Endothelial cell of umbilical vein (primary cell): ENCODE results near the gene AKNAD1. TPM values are rescaled to one million over a fixed set of nuclear protein-coding genes. Genes with fewer than 3 reads are reported as not detected.

ENCODE experiments used
- BruUV-seq: library from RNA; stranded (reverse); fragments of 400-500 nt; replicated peaks from 2 replicates; lab custom pipeline; 2021; lab: Mats Ljungman, UMichigan
- CTCF ChIA-PET: fragments of 300-600, 350-600 bp; sonication (Branson Sonifier 250); formaldehyde crosslinking; loops from one replicate; lab custom pipeline; 2021; ENCODE audit warnings: antibody characterized with exemption, inconsistent platforms; lab: Charles Lee
- POLR2A ChIA-PET: fragments of 300-600, 350-600 bp; sonication (Branson Sonifier 250); formaldehyde crosslinking; loops from one replicate; lab custom pipeline; 2021; ENCODE audit warnings: antibody characterized with exemption, inconsistent platforms; lab: Charles Lee
- DNase-seq: peaks from one replicate; pipeline ENCODE4 v3.0.0-alpha.2; 2011; ENCODE audit warnings: low read depth, low spot score
- FAIRE-seq: peaks from 2 replicates; lab custom pipeline; 2011; peaks lifted over from hg19 to GRCh38; lab: Jason Lieb, UNC
- H2AFZ ChIP-seq: 2 replicates; pipeline ENCODE4 v1.6.0; 2012; ENCODE audit warnings: low read depth, low read length, control low read depth, inconsistent platforms
- H3K27ac ChIP-seq: 2 replicates; pipeline ENCODE4 v1.5.1; 2011; ENCODE audit warnings: low read depth, mild to moderate bottlenecking, control low read depth, low read length, moderate library complexity; ENCODE audit not compliant: insufficient read depth
- H3K27me3 ChIP-seq, 2 experiments: 2 replicates each; pipeline versions ENCODE4 v1.6.0 to v1.6.1; 2011; ENCODE audit warnings: low read length in 2 of 2, mixed read lengths in 1 of 2; ENCODE audit not compliant: control insufficient read depth in 2 of 2, insufficient read depth in 2 of 2
- H3K36me3 ChIP-seq, 2 experiments: 2 replicates in 1 of 2; 3 replicates in 1 of 2; pipeline ENCODE4 v1.5.1; 2011; ENCODE audit warnings: low read length in 2 of 2, mild to moderate bottlenecking in 1 of 2, moderate library complexity in 1 of 2; ENCODE audit not compliant: control insufficient read depth in 2 of 2, insufficient read depth in 2 of 2; ENCODE audit errors: extremely low read depth in 1 of 2
- H3K4me1 ChIP-seq: 3 replicates; pipeline ENCODE4 v1.5.1; 2011; ENCODE audit warnings: mild to moderate bottlenecking, low read length; ENCODE audit not compliant: control insufficient read depth, insufficient read depth; ENCODE audit errors: extremely low read depth
- H3K4me2 ChIP-seq: 2 replicates; pipeline ENCODE4 v1.6.1; 2011; ENCODE audit warnings: low read length, control low read depth, mixed read lengths; ENCODE audit not compliant: insufficient read depth
- H3K4me3 ChIP-seq, 3 experiments: fragments of 200-600 bp in 1 of 3; sonication (generic), shearing (Covaris generic) in 1 of 3; replicated peaks in 1 of 3; 2 replicates each; pipeline ENCODE4 v1.5.1; 2011 to 2016; ENCODE audit warnings: control low read depth in 3 of 3, low read length in 3 of 3, mild to moderate bottlenecking in 2 of 3, inconsistent platforms in 1 of 3, low read depth in 1 of 3, moderate library complexity in 1 of 3; ENCODE audit not compliant: insufficient read depth in 1 of 3
- H3K79me2 ChIP-seq: 2 replicates; pipeline ENCODE4 v1.6.0; 2012; ENCODE audit warnings: low read length, inconsistent platforms; ENCODE audit not compliant: control insufficient read depth, insufficient read depth
- H3K9ac ChIP-seq: replicated peaks from 2 replicates; pipeline ENCODE3; 2011; ENCODE audit warnings: low read length, control low read depth; ENCODE audit not compliant: insufficient read depth; ENCODE audit errors: extremely low read depth
- H3K9me1 ChIP-seq: replicated peaks from 3 replicates; pipeline ENCODE4 v1.6.0; 2011; ENCODE audit warnings: mild to moderate bottlenecking, low read length; ENCODE audit not compliant: control insufficient read depth, insufficient read depth; ENCODE audit errors: extremely low read depth
- H3K9me3 ChIP-seq: replicated peaks from 2 replicates; pipeline ENCODE4 v1.5.1; 2012; ENCODE audit warnings: low read length, inconsistent platforms; ENCODE audit not compliant: control insufficient read depth, insufficient read depth
- H4K20me1 ChIP-seq: replicated peaks from 2 replicates; pipeline ENCODE3; 2011; ENCODE audit warnings: mild to moderate bottlenecking, low read length; ENCODE audit not compliant: control insufficient read depth, insufficient read depth; ENCODE audit errors: extremely low read depth
- FOS ChIP-seq: IDR thresholded peaks from 2 replicates; pipeline ENCODE4 v1.6.1; 2011; ENCODE audit warnings: mild to moderate bottlenecking, low read length, moderate library complexity, borderline replicate concordance; ENCODE audit not compliant: insufficient read depth
- GATA2 ChIP-seq: IDR thresholded peaks from 2 replicates; pipeline ENCODE4 v1.7.0; 2011; ENCODE audit warnings: low read depth, mild to moderate bottlenecking, moderate library complexity, mixed read lengths, low read length; ENCODE audit not compliant: insufficient read length, insufficient read depth
- POLR2A ChIP-seq: IDR thresholded peaks from 2 replicates; pipeline ENCODE4 v1.6.1; 2012; ENCODE audit warnings: low read depth, mild to moderate bottlenecking, control low read depth, low read length
- dilution Hi-C: fragments of 300-500 bp; cut with MboI; formaldehyde crosslinking; loops from one replicate; pipeline ENCODE4 v1.15.0; 2019; ENCODE audit warnings: low sequenced_read_pairs; ENCODE audit not compliant: extremely low pct_ligation_motif_present
- intact Hi-C: fragments of 100-400 bp; cut with micrococcal nuclease; formaldehyde crosslinking; loops from one replicate; pipeline ENCODE4 v1.10.0; 2022
- polyA plus RNA-seq, 4 experiments: library from polyadenylated mRNA; depleted of rRNA in 3 of 4; stranded (reverse) in 3 of 4; unstranded in 1 of 4; fragments of >200 nt; gene quantifications; 2 replicates each; pipeline versions ENCODE4 v1.2.1 to v1.2.3, GENCODE V29; 2011 to 2012; ENCODE audit warnings: missing spikeins in 1 of 4
- total RNA-seq: library from RNA; stranded (reverse); gene quantifications from 2 replicates; pipeline ENCODE4 v1.2.3, GENCODE V29; 2021
- TF ChIP-seq, protein P1 (sequence below), 2 donors: IDR thresholded peaks; 1 replicate in 1 of 2; 2 replicates in 1 of 2; pipeline ENCODE4 v1.5.1; 2011; ENCODE audit warnings: low read length in 2 of 2, mild to moderate bottlenecking in 2 of 2, moderate library complexity in 2 of 2, control low read depth in 1 of 2, inconsistent platforms in 1 of 2, low read depth in 1 of 2; ENCODE audit not compliant: insufficient read depth in 1 of 2; ENCODE audit errors: extremely low read depth in 1 of 2
- TF ChIP-seq, protein P2 (sequence below): IDR thresholded peaks from 2 replicates; pipeline ENCODE4 v1.6.1; 2011; ENCODE audit not compliant: insufficient read depth, insufficient read length

AKNAD1 gene
- total and polyA plus RNA-seq, 2 donors (not counting 3 experiments of a cell fraction or from before 2014, with no cell fraction given): not detected

DNA sequence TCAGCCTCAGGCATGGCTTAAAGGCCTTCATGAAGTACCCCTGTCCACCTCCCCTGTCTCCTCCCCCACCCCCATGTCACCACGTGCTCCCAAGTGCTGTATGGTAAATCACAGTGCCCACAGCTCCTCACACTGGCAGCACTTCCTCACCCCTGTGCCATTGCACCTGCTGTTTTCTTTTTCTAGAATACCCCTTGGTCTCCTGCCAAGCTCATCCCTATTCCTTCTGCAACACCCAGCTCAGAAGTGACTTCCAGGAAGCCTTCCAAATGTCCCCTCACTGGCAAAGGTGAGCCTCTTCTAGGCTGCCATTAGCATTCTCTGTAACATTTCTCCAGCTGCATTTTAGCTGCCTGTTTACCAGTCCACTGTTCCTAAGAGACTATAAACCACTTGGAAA lies 9.4 kb downstream of the AKNAD1 start:
- Histone ChIP-seq H3K27ac (no peak overlapping the region), H3K36me3 (no peaks in the 10 kb centered on the region), H3K9me3 (no peaks in the 10 kb centered on the region), H3K9ac (no peak overlapping the region), H4K20me1 (no peaks in the 10 kb centered on the region), H3K4me3 (no peak overlapping the region), H3K4me2 (no peak overlapping the region), H3K79me2 (no peaks in the 10 kb centered on the region), H2AFZ (no peak overlapping the region), H3K9me1 (no peaks in the 10 kb centered on the region), H3K27me3 (peaks cover 10 to 18% of the 10 kb centered on the region in 2 experiments), H3K4me1 (no peaks in the 10 kb centered on the region)
- dilution Hi-C loops (no loop called here), intact Hi-C loops (no loop called here)
- no peak for FAIRE-seq
- no peak for DNase-seq
- TF ChIP-seq POLR2A (no peak), GATA2 (no peak), FOS (no peak)
- POLR2A ChIA-PET: interaction anchor here (0.7 kb wide), 1 partner anchor 93 kb away, joined by 3 read pairs; no protein-coding TSS in a partner anchor
- BruUV-seq: no TSS peak
- CTCF ChIA-PET: interaction anchor here (0.9 to 2.6 kb wide), 2 partner anchors 14 to 50 kb away, joined by 3 to 5 read pairs; no protein-coding TSS in a partner anchor

DNA sequence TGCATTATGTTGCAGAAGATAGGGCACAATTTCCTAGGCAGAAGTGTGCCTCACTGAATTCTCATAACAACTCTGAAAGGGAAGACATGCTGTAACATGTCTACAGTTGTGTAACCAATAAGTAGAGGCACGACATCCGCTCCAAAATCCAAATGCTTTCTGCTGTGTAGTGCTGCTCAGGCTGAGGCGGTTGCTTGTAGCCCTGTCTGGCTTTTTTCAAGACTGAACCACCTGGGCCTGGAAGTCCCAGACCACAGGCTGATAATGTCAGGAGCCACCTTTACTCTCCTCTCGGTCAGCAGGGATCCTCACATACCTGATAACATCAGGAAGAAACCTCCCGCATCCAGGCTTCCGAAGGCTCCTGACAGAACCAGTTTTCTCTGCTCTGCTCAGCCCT lies 10.9 kb downstream of the AKNAD1 start:
- TF ChIP-seq, protein P1, sequence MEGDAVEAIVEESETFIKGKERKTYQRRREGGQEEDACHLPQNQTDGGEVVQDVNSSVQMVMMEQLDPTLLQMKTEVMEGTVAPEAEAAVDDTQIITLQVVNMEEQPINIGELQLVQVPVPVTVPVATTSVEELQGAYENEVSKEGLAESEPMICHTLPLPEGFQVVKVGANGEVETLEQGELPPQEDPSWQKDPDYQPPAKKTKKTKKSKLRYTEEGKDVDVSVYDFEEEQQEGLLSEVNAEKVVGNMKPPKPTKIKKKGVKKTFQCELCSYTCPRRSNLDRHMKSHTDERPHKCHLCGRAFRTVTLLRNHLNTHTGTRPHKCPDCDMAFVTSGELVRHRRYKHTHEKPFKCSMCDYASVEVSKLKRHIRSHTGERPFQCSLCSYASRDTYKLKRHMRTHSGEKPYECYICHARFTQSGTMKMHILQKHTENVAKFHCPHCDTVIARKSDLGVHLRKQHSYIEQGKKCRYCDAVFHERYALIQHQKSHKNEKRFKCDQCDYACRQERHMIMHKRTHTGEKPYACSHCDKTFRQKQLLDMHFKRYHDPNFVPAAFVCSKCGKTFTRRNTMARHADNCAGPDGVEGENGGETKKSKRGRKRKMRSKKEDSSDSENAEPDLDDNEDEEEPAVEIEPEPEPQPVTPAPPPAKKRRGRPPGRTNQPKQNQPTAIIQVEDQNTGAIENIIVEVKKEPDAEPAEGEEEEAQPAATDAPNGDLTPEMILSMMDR (IDR thresholded peaks at IDR 0.05; ENCODE audit: extremely low read depth in 1 of 2, insufficient read depth in 1 of 2, low read depth in 1 of 2, low read length in 2 of 2): no peak
- TF ChIP-seq, protein P2, sequence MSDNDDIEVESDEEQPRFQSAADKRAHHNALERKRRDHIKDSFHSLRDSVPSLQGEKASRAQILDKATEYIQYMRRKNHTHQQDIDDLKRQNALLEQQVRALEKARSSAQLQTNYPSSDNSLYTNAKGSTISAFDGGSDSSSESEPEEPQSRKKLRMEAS: no peak
- no peak for TF ChIP-seq GATA2
- Histone ChIP-seq H3K27me3 (peaks cover 13 to 21% of the 10 kb centered on the region in 2 experiments), H4K20me1 (no peaks in the 10 kb centered on the region), H3K36me3 (no peaks in the 10 kb centered on the region), H3K9me1 (no peaks in the 10 kb centered on the region), H2AFZ (no peak overlapping the region), H3K79me2 (no peaks in the 10 kb centered on the region), H3K4me3 (no peak overlapping the region), H3K27ac (no peak overlapping the region), H3K9ac (no peak overlapping the region), H3K4me2 (no peak overlapping the region), H3K4me1 (no peaks in the 10 kb centered on the region), H3K9me3 (no peaks in the 10 kb centered on the region)
- FAIRE-seq (no peak), DNase-seq (no peak)
- no TSS peak for BruUV-seq
- intact Hi-C loops (no loop called here), dilution Hi-C loops (no loop called here)
- ChIA-PET POLR2A (no interaction called here), CTCF (interaction anchor here (0.5 to 2.6 kb wide), 3 partner anchors 9 to 53 kb away, joined by 5 to 6 read pairs (median 6); no protein-coding TSS in a partner anchor)
